ENCODE results near the gene ALG8. TPM values are rescaled to one million over a fixed set of nuclear protein-coding genes. Genes with fewer than 3 reads are reported as not detected.
A peak's percentile ranks its signal among the peaks of the same experiment; 100 is the strongest.
"Not testable (repeated sequence)": the region's sequence is repeated elsewhere in the genome, so short reads cannot be mapped to it uniquely, and the experiment has no call there.

The ALG8 gene
- total RNA-seq, 1 donor from 2014 or later = 32.3 TPM

GRCh38 chr11:78071717-78072116 is 67.7 kb downstream of the ALG8 start:
- no peak for DNase-seq (ENCODE audit: low spot score)

GRCh38 chr11:78070621-78071020 is 68.8 kb downstream of the ALG8 start:
- DNase-seq (ENCODE audit: low spot score) = no peak

GRCh38 chr11:78069465-78069864 is 70.0 kb downstream of the ALG8 start:
- DNase-seq (ENCODE audit: low spot score) = no peak

GRCh38 chr11:78067704-78068103 is 71.7 kb downstream of the ALG8 start:
- no peak for DNase-seq (ENCODE audit: low spot score)

GRCh38 chr11:78066471-78066870 is 73.0 kb downstream of the ALG8 start:
- no peak for DNase-seq (ENCODE audit: low spot score)

- no peak for DNase-seq (ENCODE audit: low spot score)
Observed at GRCh38 chr11:78065203-78065602, 74.2 kb downstream of the ALG8 start.

GRCh38 chr11:78063440-78064181 is 75.8 kb downstream of the ALG8 start, which contains the start of gene THRSP:
Gene THRSP (plus strand): TSS chr11:78063861. CDS start chr11:78063882, 21 bp downstream.
- DNase-seq (ENCODE audit: low spot score) = no peak

- no peak for DNase-seq (ENCODE audit: low spot score)
Observed at GRCh38 chr11:78062671-78063070, 76.8 kb downstream of the ALG8 start.

GRCh38 chr11:78061921-78062311 is 77.5 kb downstream of the ALG8 start:
- peak; percentile 19 for DNase-seq (ENCODE audit: low spot score)

GRCh38 chr11:78061088-78061920 is 78.1 kb downstream of the ALG8 start:
- DNase-seq (ENCODE audit: low spot score) = no peak

GRCh38 chr11:78060533-78060932 is 78.9 kb downstream of the ALG8 start:
- no peak for DNase-seq (ENCODE audit: low spot score)

GRCh38 chr11:78059749-78060328 is 79.6 kb downstream of the ALG8 start:
- DNase-seq (ENCODE audit: low spot score) = not testable (repeated sequence)

GRCh38 chr11:78057462-78058055 is 81.9 kb downstream of the ALG8 start:
- no peak for DNase-seq (ENCODE audit: low spot score)

- DNase-seq (ENCODE audit: low spot score) = no peak
Observed at GRCh38 chr11:78056093-78056492, 83.3 kb downstream of the ALG8 start.

GRCh38 chr11:78054971-78055370 is 84.5 kb downstream of the ALG8 start:
- DNase-seq (ENCODE audit: low spot score) = no peak

- peak; percentile 83 for DNase-seq (ENCODE audit: low spot score)
Observed at GRCh38 chr11:78050964-78051831, 88.2 kb downstream of the ALG8 start.

Other genes with a start within 250 kb of the ALG8 start
- 46.9 TPM for gene INTS4, start 145.0 kb downstream of the ALG8 start, total RNA-seq (ENCODE audit: insufficient read depth, low replicate concordance)
- gene KCTD14, start 116.3 kb downstream of the ALG8 start, total RNA-seq (ENCODE audit: insufficient read depth, low replicate concordance) = 0.48 TPM
- 3.1 TPM for gene THRSP, start 75.8 kb downstream of the ALG8 start, total RNA-seq (ENCODE audit: insufficient read depth, low replicate concordance)
- 57.5 TPM for gene NDUFC2, start 59.8 kb downstream of the ALG8 start, total RNA-seq (ENCODE audit: insufficient read depth, low replicate concordance)
- 5.8 TPM for gene KCTD21, start 49.0 kb upstream of the ALG8 start, total RNA-seq (ENCODE audit: insufficient read depth, low replicate concordance)
- 33.2 TPM for gene USP35, start 49.3 kb upstream of the ALG8 start, total RNA-seq (ENCODE audit: insufficient read depth, low replicate concordance)